ENCODE results near the gene ERVFRD-1. TPM values are rescaled to one million over a fixed set of nuclear protein-coding genes. Genes with fewer than 3 reads are reported as not detected.

ERVFRD-1 gene
- total RNA-seq, 3 donors from 2014 or later: 0.80 TPM; not detected in 2

DNA sequence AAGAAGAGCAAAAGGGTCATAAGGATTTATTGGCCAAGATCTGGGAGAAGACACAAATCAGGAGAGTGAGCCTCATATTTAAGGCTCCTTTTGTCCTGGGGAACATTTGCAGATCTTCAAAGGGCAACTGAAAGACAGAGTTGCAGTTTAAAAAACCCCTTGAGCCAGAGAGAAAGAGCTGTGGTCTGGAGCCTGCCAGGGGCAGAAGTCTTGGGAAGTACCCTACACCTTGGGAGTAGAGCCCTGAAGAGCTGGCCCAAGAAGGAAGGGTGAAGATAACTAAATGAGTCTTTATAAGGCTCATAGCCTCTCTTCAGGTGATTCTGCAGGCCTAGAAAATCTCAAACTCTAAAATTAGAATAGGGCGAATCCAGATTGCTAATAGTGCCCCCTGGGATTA lies 40.0 kb upstream of the ERVFRD-1 start:
- H3K4me1 ChIP-seq: no peaks in the 10 kb centered on the region
- DNase-seq (ENCODE audit: low spot score in 2 of 2): no peak
- TF ChIP-seq POLR2AphosphoS5 (IDR thresholded peaks at IDR 0.05) (no peak), POLR2A (IDR thresholded peaks at IDR 0.05) (no peak)
- TF ChIP-seq, protein P1, sequence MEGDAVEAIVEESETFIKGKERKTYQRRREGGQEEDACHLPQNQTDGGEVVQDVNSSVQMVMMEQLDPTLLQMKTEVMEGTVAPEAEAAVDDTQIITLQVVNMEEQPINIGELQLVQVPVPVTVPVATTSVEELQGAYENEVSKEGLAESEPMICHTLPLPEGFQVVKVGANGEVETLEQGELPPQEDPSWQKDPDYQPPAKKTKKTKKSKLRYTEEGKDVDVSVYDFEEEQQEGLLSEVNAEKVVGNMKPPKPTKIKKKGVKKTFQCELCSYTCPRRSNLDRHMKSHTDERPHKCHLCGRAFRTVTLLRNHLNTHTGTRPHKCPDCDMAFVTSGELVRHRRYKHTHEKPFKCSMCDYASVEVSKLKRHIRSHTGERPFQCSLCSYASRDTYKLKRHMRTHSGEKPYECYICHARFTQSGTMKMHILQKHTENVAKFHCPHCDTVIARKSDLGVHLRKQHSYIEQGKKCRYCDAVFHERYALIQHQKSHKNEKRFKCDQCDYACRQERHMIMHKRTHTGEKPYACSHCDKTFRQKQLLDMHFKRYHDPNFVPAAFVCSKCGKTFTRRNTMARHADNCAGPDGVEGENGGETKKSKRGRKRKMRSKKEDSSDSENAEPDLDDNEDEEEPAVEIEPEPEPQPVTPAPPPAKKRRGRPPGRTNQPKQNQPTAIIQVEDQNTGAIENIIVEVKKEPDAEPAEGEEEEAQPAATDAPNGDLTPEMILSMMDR (IDR thresholded peaks at IDR 0.05): no peak
- H3K27ac ChIP-seq: no peak overlapping the region
- H3K27me3 ChIP-seq: no peaks in the 10 kb centered on the region
- H3K36me3 ChIP-seq: no peaks in the 10 kb centered on the region
- no peaks in the 10 kb centered on the region for H3K9me3 ChIP-seq
- intact Hi-C loops (cut with DNase I; ENCODE audit: low total_unique reads): no loop called here
- no peak overlapping the region for H3K4me3 ChIP-seq

DNA sequence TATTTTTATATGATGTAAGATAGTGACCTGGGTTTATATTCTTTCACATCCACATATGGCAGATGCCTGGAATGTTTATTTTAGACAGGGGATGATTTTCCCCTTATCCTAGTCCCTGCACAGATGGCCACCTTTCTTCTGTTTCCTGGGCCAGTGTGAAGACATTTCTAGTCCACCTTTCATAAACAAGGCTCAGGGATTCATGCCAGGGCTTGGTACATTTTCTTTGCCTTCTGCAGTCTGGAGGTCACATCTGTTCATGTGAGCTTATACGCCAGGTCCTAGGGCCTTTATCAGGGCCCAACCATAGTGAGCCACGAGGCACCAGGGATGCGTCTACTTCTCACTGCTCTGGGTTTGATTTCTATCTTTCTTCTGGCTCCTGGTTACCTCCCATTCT lies 38.0 kb upstream of the ERVFRD-1 start:
- Histone ChIP-seq H3K4me3 (no peak overlapping the region), H3K27ac (no peak overlapping the region), H3K36me3 (no peaks in the 10 kb centered on the region), H3K4me1 (no peaks in the 10 kb centered on the region), H3K9me3 (no peaks in the 10 kb centered on the region), H3K27me3 (no peaks in the 10 kb centered on the region)
- DNase-seq (ENCODE audit: low spot score in 2 of 2): no peak
- intact Hi-C loops (cut with DNase I; ENCODE audit: low total_unique reads): no loop called here
- TF ChIP-seq, protein P1 (IDR thresholded peaks at IDR 0.05): no peak
- TF ChIP-seq POLR2A (IDR thresholded peaks at IDR 0.05) (no peak), POLR2AphosphoS5 (IDR thresholded peaks at IDR 0.05) (no peak)

DNA sequence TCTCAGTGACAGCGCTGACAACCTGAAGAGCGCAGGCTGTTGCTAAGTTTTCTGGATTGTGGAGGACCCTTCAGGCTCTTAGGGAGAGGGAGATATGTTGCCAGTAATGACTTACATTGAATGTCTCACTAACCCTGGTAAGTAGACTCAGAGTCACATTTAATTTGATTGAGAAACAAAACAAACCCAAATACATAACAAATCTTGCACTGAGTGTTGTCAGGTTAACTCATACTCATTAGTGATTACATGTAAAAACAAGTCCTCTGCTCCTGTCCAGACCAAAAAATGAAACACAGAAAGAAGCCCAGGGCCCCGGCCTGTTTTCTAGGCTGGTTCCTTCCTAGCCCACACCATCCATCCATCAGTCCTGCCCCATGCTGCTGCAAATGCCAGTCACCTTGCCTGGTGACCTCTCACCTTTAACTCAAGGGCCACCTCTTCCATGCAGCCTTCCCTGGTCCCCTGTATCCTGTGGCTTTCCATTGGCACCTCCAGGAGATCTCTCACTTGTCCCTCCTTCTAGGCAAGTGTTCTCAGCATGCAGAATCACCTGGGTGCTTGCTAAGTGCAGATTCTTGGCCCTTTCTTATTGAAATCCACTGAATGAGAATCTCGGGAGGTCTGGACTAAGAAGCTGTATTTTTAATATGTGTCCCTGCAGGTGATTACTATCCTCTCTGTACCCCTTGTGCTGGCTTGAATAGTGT lies 34.7 kb upstream of the ERVFRD-1 start:
- intact Hi-C loops (cut with DNase I; ENCODE audit: low total_unique reads): no loop called here
- Histone ChIP-seq H3K27ac (no peak overlapping the region), H3K4me3 (no peak overlapping the region), H3K9me3 (no peaks in the 10 kb centered on the region), H3K4me1 (no peaks in the 10 kb centered on the region), H3K27me3 (no peaks in the 10 kb centered on the region), H3K36me3 (no peaks in the 10 kb centered on the region)
- DNase-seq (ENCODE audit: low spot score in 2 of 2): no peak
- no peak for TF ChIP-seq POLR2A (IDR thresholded peaks at IDR 0.05)
- TF ChIP-seq, protein P1 (IDR thresholded peaks at IDR 0.05): no peak
- no peak for TF ChIP-seq POLR2AphosphoS5 (IDR thresholded peaks at IDR 0.05)

DNA sequence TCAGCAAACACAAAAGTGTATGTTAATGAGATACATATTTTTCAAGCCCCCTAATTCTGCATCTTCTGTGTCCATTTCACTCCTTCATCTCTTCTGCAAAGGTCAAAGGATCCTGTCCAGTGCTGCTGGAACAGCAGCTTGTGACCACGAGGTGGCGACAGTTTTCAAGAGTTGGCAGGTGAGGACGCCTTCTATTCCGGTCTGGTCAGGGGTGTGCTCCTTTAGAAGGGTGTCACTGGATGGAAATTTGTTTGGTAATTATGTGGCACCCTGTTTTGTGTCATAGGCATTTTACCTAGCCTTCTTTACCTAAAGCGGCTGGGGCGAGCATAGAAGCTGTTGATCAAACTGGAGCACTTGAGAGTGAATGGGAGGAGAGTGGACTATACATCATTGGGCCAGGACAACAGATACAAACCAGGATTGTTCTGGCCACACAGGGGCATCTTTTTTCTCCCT lies 32.9 kb upstream of the ERVFRD-1 start:
- intact Hi-C loops (cut with DNase I; ENCODE audit: low total_unique reads): loop anchor here (5.0 kb wide), 1 partner anchor 353 kb away; no protein-coding TSS in a partner anchor
- H3K9me3 ChIP-seq: no peaks in the 10 kb centered on the region
- no peaks in the 10 kb centered on the region for H3K4me1 ChIP-seq
- no peaks in the 10 kb centered on the region for H3K27me3 ChIP-seq
- TF ChIP-seq, protein P1 (IDR thresholded peaks at IDR 0.05): peak; percentile 86 to 94 (median 93)
- TF ChIP-seq POLR2A (IDR thresholded peaks at IDR 0.05) (no peak), POLR2AphosphoS5 (IDR thresholded peaks at IDR 0.05) (peak in 2 of 3 donors; percentile 29 to 39)
- no peaks in the 10 kb centered on the region for H3K36me3 ChIP-seq
- peak; percentile 70 to 72 for DNase-seq (ENCODE audit: low spot score in 2 of 2)
- no peak overlapping the region for H3K4me3 ChIP-seq
- H3K27ac ChIP-seq: no peak overlapping the region
